ENCODE results near the gene CD79A. TPM values are rescaled to one million over a fixed set of nuclear protein-coding genes. Genes with fewer than 3 reads are reported as not detected.
"Not testable (repeated sequence)": the region's sequence is repeated elsewhere in the genome, so short reads cannot be mapped to it uniquely, and the experiment has no call there.

The CD79A gene
- total RNA-seq, 4 donors from 2014 or later: 0.29 to 0.62 TPM; not detected in 2

DNA sequence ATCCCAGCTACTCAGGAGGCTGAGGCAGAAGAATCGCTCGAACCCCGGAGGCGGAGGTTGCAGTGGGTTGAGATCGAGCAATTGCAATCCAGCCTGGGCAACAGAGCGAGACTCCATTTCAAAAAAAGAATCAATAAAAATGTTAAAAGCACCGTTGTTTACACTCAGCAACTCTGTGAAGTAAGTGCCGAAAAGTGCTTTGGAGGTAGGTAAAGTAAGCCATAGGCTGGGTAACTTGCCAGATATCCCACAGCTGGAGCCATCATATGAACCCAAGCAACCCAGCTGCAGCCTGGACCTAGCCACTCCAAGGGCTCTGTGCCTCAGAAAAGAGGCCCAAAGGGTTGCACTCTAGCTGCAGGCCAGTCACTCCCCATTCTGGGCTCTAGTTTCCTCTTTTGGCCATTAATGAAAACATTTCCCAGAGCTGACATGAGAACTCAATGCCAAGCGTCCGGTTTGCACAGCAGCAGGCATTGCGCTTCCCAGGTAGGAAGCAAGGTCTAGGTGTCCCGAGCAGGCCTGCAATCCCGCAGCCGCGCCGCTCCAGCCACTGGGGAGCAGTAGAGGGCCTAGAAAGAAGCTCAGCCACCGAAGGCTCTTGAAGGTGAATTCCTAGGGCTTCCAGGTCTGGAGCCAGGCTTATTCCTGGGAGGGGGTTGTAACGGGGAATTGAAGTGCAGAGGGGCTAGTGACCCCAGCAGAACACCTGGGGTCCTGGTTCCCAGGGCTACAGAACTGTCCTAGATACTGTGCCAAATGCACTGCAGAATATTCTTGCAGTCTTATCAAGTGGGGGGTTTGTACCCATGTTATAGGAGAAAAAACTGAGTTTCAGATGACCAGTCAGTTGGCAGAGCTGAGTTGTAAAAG, 4.1 kb upstream of the CD79A start:
- intact Hi-C loops (cut with DNase I; ENCODE audit: low total_unique reads): no loop called here
- Histone ChIP-seq H3K27ac (no peak overlapping the region), H3K27me3 (no peaks in the 10 kb centered on the region), H3K9me3 (no peaks in the 10 kb centered on the region), H3K4me3 (no peak overlapping the region), H3K4me1 (no peaks in the 10 kb centered on the region), H3K36me3 (no peaks in the 10 kb centered on the region)
- TF ChIP-seq, protein P1, sequence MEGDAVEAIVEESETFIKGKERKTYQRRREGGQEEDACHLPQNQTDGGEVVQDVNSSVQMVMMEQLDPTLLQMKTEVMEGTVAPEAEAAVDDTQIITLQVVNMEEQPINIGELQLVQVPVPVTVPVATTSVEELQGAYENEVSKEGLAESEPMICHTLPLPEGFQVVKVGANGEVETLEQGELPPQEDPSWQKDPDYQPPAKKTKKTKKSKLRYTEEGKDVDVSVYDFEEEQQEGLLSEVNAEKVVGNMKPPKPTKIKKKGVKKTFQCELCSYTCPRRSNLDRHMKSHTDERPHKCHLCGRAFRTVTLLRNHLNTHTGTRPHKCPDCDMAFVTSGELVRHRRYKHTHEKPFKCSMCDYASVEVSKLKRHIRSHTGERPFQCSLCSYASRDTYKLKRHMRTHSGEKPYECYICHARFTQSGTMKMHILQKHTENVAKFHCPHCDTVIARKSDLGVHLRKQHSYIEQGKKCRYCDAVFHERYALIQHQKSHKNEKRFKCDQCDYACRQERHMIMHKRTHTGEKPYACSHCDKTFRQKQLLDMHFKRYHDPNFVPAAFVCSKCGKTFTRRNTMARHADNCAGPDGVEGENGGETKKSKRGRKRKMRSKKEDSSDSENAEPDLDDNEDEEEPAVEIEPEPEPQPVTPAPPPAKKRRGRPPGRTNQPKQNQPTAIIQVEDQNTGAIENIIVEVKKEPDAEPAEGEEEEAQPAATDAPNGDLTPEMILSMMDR (IDR thresholded peaks at IDR 0.05): peak; percentile 18 to 48 (median 35)
- no peak for TF ChIP-seq POLR2A (IDR thresholded peaks at IDR 0.05)
- no peak for DNase-seq

DNA sequence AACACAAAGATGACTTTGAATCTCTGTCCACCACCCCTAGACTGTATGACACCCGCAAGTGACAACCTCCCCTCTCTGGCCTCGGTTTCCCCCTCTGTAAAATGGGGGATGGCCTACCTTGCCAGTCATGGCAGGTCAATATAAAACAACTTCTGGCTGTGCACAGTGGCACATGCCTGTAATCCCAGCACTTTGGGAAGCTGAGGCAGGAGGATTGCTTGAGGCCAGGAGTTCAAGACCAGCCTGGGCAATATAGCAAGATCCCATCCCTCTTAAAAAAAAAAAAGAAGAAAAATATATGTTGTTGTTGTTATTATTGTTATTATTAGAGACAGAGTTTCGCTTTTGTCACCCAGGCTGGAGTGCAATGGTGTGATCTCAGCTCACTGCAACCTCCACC, 1.1 kb upstream of the CD79A start:
- H3K36me3 ChIP-seq; H3K9me3 ChIP-seq; intact Hi-C loops (cut with DNase I; ENCODE audit: low total_unique reads); H3K4me1 ChIP-seq; H3K27ac ChIP-seq; H3K27me3 ChIP-seq; DNase-seq; H3K4me3 ChIP-seq: not testable (repeated sequence)

DNA sequence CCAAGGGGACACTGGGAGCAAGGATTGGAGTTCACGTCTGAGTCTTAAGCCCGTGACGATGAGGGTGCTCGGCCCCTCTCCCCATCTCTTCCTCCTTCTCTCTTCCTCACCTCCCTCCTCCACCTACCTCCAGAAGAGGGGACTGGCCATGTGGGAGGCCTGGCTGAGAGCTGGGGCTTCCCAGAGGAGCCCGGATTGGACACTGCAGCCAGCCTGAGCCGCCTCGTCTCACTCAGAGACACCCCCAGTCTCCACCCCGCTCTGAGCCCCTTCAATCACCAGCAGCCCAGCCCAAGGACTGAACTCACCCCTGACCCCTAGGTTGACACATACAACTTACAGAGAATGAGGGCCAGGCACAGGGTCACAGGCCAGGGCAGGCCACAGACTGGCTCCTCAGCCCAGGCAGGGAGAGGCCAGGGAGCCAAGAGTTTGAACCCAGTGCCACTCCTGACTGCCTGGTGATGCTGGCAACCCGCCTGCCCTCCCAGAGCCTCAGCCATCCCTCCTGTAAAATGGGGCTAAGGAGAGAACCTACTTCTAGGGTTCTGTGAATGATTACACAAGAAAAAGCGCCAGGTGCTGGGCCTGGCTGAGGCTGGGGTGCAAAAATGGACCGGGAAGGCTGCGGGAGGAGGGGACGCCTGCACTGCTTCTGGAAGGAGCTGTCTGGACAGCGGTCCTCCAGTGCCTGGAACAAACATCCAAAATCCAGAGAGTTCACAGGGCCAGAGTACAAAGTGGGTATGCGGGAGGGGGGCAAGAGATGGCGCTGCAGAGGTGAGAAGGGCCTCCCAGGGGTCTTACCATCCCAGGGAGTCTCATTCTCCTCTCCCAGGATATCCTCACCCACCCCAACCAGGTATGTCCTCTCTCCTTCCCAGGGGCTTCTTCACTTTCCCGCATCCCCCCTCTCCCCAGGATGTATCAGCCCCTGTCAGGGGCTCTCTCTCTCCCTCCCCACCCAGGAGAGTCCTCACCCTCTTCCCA, 1.1 kb downstream of the CD79A start:
- H3K4me3 ChIP-seq: no peak overlapping the region
- TF ChIP-seq, protein P1 (IDR thresholded peaks at IDR 0.05): no peak
- no peak for TF ChIP-seq POLR2A (IDR thresholded peaks at IDR 0.05)
- no peak overlapping the region for H3K27ac ChIP-seq

DNA sequence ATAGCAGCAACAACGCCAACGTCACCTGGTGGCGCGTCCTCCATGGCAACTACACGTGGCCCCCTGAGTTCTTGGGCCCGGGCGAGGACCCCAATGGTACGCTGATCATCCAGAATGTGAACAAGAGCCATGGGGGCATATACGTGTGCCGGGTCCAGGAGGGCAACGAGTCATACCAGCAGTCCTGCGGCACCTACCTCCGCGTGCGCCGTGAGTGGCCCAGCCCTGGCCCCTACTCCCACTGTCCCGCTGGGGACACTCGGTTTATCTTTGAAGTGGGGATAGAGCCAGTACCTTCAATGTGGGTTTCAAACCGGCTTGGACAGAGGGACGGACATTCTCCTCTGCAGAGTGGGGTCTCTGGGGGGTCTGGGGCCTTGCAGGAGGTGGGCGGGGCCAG, 2.0 kb downstream of the CD79A start:
- no peaks in the 10 kb centered on the region for H3K4me1 ChIP-seq
- no peak overlapping the region for H3K27ac ChIP-seq
- no peaks in the 10 kb centered on the region for H3K9me3 ChIP-seq
- H3K36me3 ChIP-seq: no peaks in the 10 kb centered on the region
- TF ChIP-seq, protein P1 (IDR thresholded peaks at IDR 0.05): no peak
- TF ChIP-seq POLR2A (IDR thresholded peaks at IDR 0.05): no peak
- no peak for DNase-seq
- intact Hi-C loops (cut with DNase I; ENCODE audit: low total_unique reads): no loop called here
- H3K4me3 ChIP-seq: no peak overlapping the region
- no peaks in the 10 kb centered on the region for H3K27me3 ChIP-seq

More for the DNA sequence above, 1.1 kb downstream of the CD79A start:
- no peaks in the 10 kb centered on the region for H3K27me3 ChIP-seq
- H3K9me3 ChIP-seq: no peaks in the 10 kb centered on the region
- no peaks in the 10 kb centered on the region for H3K4me1 ChIP-seq
- no peaks in the 10 kb centered on the region for H3K36me3 ChIP-seq
- no peak for DNase-seq
- intact Hi-C loops (cut with DNase I; ENCODE audit: low total_unique reads): no loop called here

DNA sequence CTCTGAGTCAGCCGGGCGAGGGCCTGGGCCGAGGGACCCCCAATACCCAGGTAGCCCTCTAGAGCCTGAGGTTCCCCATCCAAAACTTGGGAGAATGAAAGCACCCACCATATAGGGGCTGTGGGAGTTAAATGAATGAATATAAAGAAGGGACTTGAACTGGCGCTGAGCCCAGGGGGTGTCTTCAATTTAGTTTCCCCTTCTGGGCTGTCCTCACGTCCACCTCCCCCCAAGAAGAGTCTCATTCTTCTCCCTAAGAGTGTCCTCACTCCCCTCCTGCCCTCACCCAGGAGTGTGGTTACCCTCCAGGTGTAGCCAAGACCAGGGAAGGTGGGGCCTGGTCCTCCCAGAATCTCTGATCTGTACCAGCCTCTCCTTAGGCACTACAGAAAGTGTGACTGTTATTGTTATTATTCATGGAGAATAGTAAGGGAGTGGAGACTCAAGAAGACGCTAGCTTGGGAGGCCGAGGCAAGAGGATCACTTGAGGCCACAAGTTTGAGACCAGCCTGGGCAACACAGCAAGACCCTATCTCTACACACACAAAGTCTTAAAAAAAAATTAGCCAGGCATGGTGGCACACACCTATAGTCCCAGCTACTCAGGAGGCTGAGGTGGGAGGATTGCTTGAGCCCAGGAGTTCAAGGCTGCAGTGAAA, 2.7 kb downstream of the CD79A start:
- no peaks in the 10 kb centered on the region for H3K9me3 ChIP-seq
- no peaks in the 10 kb centered on the region for H3K36me3 ChIP-seq
- no peaks in the 10 kb centered on the region for H3K27me3 ChIP-seq
- no peak overlapping the region for H3K27ac ChIP-seq
- no peak overlapping the region for H3K4me3 ChIP-seq
- intact Hi-C loops (cut with DNase I; ENCODE audit: low total_unique reads): no loop called here
- no peak for TF ChIP-seq POLR2A (IDR thresholded peaks at IDR 0.05)
- TF ChIP-seq, protein P1 (IDR thresholded peaks at IDR 0.05): no peak
- no peak for DNase-seq
- peaks cover 0 to 2% of the 10 kb centered on the region in 2 donors for H3K4me1 ChIP-seq
